Superior temporal gyrus (tissue), 1 donor: ENCODE results near the gene GREB1L.

Experiments used
- DNase-seq: peaks from one replicate; pipeline ENCODE4 v3.0.0-alpha.2; 2016; ENCODE audit errors: extremely low spot score

The GREB1L gene

GRCh38 chr18:21449367-21450290, 207.6 kb downstream of the GREB1L start:
- no peak for DNase-seq

- DNase-seq = no peak
These were observed 208.5 kb downstream of the GREB1L start for GRCh38 chr18:21450503-21450902.

- no peak for DNase-seq
These were observed 208.9 kb downstream of the GREB1L start for GRCh38 chr18:21450913-21451312.

- no peak for DNase-seq
These were observed 209.8 kb downstream of the GREB1L start for GRCh38 chr18:21451851-21452250.

- no peak for DNase-seq
These were observed 210.3 kb downstream of the GREB1L start for GRCh38 chr18:21452276-21452780.

- DNase-seq = no peak
These were observed 210.9 kb downstream of the GREB1L start for GRCh38 chr18:21452796-21453510.

GRCh38 chr18:21453511-21453901, 211.5 kb downstream of the GREB1L start:
- DNase-seq = no peak

GRCh38 chr18:21454725-21455124, 212.7 kb downstream of the GREB1L start:
- DNase-seq = no peak

GRCh38 chr18:21456428-21457178, 214.6 kb downstream of the GREB1L start:
- DNase-seq = no peak

- no peak for DNase-seq
These were observed 215.1 kb downstream of the GREB1L start for GRCh38 chr18:21457179-21457535.

GRCh38 chr18:21458310-21458709, 216.3 kb downstream of the GREB1L start:
- DNase-seq = no peak

GRCh38 chr18:21458788-21459187, 216.8 kb downstream of the GREB1L start:
- no peak for DNase-seq

- DNase-seq = no peak
These were observed 217.8 kb downstream of the GREB1L start for GRCh38 chr18:21459706-21460286.

- DNase-seq = no peak
These were observed 219.4 kb downstream of the GREB1L start for GRCh38 chr18:21461460-21461859.

- DNase-seq = no peak
These were observed 221.7 kb downstream of the GREB1L start for GRCh38 chr18:21463718-21464117.

GRCh38 chr18:21468514-21469164, 226.6 kb downstream of the GREB1L start:
- no peak for DNase-seq

- no peak for DNase-seq
These were observed 230.7 kb downstream of the GREB1L start for GRCh38 chr18:21472741-21473140.

- no peak for DNase-seq
These were observed 232.6 kb downstream of the GREB1L start for GRCh38 chr18:21474621-21475020.

GRCh38 chr18:21479721-21480120, 237.7 kb downstream of the GREB1L start:
- no peak for DNase-seq

- no peak for DNase-seq
These were observed 239.7 kb downstream of the GREB1L start for GRCh38 chr18:21481739-21482138.

GRCh38 chr18:21483051-21483450, 241.0 kb downstream of the GREB1L start:
- DNase-seq = no peak
